DMS153 treated with DMSO at 0.1 percent for 48 hours (cell line): Measurements from ENCODE around the gene SPECC1L.

Source experiments
- DNase-seq: peaks from one replicate; lab custom pipeline; 2025; ENCODE audit not compliant: unreplicated experiment; lab: John Stamatoyannopoulos, UW

SPECC1L gene

DNA sequence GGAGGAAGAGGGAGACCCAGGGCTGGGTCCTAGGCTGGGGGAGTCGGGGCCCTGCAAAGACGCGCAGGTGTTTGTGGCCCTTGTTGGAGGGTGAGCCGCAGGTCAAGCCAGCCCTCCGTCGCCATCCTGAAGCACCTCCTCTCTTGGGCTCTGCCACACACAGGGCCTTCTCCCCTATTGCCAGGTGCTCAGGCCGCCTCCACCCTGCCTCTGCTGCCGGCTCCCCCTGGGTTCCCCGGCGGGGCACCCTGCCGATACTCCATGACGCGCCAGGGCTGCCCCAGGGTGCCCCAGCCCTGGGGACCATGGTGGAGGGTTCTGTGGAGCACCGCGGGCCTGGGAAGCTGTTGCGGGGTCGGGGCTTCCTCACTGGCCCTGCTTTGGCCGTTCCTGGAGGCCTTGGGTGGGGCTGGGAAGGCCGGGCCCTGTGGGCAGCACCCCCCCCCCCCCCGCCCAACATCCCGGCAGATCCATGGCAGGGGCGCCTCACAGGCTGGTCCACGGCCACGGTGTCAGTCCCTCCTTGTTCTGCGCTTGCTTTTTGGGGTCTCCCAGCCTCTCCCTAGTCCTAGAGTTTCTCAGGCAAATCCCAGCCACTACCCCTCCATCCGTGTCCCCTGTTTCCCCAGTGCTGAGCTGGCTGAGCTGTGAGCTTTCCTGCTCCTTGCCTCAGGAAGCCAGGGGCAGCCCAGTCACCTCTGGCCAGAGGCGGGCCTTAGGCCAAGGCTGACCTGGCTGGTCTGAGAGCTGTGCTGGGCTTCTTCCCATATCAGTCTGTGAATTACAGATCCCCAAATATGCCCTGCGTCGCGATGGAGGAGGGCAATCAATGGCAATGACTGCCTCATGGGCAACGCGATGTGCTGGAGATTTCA is 154.5 kb downstream of the SPECC1L start:
- DNase-seq = no peak

DNA sequence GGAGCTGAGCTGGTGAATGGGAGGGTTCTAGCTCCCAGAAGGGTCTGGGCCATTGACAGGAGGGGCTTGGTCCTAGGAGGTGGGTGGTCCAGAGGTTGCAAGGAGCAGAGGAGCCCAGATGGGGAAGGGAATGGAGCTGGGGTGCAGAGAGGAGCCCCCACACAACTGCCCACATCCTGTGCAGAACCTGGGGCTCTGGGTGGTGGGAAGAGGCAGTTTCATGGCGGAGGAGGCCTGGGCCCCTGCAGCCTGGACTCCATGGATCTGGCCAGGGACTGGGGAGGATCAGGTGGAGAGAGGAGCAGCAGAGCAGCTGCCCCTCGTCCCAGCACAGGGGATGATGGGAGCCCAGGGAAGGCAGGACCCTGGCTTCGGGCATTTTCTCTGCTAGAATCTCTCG is 155.8 kb downstream of the SPECC1L start:
- no peak for DNase-seq

DNA sequence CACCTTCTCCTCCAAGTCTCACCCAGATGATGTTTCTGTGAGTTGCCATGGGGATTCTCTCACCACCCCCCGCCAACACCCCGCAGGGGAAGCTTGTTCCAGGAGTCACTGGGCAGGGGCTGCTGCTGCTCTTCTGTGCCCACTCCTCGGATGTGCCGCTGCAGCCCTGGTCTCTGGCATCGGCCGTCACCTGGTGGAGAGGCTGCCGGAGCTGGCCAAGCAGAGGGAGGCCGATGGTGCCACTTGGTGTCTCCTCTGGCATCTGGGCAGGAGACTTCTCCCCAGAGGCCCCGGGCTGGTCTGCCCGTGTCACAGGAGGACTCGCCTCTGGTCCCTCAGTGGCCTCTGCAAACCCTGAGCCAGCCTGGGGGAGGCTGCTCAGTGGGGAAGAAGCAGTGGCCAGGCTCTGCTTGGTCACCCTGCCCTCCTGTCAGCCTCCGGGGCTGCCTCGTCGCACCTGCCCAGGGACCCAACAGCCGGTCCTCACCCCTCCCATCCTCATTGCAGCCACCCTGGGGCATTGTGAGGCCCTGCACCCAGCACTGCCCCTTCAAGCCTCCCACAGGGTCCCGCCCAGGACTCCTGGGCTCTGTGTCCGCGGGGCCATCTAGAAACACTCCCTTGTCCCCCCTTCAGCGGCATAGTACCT is 156.3 kb downstream of the SPECC1L start:
- DNase-seq = no peak

DNA sequence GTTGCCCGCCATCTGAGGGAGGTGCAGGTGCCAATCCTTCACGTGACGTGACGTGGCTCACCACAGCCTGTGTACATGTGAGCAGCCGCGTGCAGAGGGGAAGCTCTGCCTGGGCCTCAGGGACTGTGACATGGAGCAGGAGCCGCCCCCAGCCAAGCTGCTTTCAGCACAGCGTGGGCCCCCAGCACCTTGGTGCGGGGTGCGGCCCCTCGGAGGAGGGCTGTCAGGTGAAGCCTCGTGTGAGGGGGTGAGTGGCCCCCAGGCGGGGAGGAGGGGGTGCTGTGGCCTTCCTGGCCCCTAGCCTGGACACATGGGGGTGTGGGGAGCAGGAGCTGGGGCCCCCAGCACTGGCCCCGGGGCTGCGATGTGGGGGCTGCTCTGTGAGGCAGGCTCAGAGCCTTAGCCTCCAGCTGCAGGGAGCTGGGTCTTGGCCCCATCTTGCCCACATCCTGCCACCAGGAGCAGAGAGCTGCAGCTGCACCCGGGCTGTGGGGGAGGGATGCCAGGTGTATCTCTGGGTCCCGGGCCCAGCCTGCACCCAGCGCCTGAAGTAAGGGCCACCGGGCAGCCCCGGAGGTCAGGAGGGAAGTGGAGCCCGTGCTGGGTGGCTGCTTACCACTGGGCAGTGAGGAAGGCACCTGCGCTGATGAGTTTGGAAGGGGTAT is 157.0 kb downstream of the SPECC1L start, which contains the start of gene ADORA2A:
TSS of gene ADORA2A (plus strand) at position 100 of the 665 bp plus-strand sequence. CDS start 5,806 bp downstream, outside the sequence.
- DNase-seq = no peak

DNA sequence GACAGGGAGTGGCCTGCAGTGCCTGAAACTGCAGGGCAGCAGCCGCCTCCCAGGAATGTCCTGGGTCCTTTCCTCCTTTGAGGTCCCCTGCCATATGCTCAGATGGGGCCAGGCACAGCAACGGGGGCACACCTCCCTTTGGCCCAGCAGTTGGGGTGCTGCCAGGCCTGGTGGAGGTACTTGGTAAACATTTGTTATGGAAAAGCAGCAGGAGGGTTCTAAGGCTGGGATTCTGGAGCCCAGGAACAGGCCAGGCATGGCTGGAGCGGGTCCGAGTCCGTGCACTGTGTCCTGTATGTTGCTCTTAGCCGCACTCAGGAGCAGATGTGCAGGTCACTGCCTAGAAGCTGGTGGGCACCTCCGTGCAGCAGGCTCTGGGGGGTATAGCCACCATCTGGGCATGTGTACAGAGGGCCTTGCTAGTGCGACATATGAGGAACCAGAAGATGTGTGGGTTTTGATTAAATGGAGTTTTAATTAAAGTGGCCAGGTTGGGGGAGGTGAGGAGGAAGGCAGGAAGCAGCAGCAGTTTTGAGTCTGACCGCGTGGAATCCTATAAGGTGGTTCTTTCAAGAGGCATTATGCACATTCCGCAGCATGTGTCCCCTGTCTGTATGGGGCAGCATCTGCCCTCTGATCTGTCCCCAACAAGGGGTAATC is 158.2 kb downstream of the SPECC1L start:
- DNase-seq = no peak

DNA sequence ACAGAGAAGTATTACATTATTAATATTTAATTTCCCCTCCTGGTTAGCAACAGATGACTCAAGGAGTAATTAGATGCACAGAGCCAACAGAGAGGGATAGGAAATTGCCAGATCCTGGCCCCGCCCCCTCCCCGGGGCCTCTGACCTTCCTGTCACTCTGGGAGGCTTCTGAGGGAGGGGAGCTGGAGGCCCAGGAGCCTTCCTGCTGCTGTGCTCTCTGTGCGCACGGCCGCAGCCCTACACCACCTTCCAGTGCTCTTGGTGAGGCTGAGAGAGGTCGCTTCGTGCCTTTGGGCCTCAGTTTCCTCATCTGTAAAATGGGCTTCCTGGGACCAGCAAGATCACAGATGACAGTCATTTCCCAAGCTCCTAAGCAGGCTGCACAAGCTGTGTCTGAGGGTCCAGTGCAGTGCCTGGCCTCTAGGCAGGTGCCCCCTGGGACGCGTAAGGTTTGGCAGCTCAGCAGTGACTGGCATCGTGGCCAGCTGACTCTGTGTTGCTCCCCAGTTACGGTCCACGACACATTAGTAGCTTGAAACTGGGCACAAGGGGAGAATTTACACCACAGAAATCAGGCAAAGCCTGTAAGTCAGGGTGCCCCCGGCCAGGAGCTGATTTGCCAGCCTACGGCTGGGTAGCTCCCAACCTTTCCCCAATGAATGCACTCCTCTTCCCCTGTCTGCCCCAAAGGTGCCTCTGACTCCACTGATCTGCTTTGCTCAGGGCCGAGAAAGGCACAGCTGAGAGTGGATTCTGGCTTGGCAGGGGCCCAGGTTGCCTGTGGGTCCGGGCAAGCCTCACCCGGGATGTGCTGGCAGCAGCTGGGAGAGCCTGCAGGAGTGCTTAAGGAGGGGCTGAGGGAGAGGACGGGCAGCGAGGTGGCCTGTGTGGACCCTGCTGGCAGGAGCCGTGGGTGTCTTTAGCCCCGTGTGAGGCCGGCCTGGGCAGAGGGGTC is 159.1 kb downstream of the SPECC1L start:
- DNase-seq = no peak

DNA sequence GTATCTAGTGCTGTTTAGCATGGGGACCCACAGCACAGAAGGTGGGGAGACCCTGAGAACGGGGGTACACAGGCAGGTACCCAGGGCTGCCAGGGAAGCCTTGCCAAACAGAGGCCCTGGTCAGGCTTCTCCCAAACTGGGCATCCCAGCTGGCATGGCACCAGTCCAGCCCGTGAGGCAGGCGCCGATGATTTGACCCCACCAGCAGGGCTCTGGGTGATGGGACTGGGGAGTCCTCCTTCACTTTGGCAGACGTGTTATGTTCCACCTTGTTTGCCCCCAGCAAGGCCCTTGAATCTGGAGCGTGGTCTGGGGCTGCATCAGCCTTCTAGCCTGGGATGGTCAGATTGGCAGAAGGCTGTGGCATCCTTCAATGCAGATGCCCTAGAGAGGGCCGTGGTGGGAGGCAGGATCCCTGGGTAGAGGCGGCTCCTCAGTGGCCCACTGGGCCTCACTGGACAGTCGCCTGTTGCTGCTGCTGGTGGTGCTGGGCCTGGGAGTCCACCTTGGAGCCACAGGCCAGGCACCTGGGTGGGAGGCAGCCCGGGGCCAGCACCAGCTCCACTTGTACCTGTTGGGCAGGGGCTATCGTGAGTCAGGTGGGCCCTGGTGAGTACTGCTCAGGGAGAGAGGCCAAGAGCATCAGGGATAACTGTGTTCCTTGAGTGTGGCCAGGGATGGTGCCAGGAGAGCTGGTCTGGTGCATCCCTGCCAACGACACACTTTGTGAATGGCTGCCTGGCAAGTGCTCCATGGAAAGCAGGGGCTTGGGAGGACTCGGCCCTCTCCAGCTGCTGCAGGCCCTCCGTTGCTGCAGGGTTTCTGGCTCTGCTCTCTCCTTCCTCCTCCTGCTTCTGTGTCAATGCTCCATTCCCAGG is 160.0 kb downstream of the SPECC1L start:
- DNase-seq = no peak

DNA sequence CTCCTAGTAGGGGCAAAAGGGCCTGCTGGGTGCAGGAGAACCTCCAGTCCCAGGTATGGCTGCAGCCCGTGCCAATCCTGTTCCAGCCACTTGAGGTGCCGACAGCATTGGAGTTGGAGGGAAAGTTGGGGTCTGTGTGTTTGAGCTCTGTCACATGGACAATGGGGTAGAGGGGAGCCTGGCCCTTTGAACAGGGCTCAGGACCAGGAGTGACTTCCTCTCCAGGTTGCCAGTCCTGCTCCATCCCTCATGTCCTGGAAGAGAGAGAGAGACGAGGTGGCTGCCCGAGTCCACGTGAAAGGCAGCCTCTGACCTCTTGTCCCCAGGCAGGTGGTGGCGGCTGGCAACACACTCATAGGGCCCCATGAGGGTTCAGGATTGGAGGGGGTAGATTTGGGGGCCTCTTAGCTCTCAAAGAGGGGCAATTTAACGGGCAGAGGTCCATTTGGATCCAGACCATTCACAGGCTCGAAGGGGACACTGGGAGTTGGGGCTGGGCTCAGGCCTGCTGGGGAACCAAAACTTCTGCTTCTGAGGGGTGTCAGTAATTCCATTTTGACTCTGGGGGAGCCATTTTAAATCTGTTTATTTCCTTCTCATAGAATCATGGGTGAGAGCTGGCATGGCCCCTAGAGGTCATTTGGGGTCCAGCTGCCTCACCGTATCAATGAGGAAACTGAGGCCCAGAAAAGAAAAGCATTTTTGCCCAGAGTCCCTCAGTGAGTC is 160.8 kb downstream of the SPECC1L start:
- no peak for DNase-seq

DNA sequence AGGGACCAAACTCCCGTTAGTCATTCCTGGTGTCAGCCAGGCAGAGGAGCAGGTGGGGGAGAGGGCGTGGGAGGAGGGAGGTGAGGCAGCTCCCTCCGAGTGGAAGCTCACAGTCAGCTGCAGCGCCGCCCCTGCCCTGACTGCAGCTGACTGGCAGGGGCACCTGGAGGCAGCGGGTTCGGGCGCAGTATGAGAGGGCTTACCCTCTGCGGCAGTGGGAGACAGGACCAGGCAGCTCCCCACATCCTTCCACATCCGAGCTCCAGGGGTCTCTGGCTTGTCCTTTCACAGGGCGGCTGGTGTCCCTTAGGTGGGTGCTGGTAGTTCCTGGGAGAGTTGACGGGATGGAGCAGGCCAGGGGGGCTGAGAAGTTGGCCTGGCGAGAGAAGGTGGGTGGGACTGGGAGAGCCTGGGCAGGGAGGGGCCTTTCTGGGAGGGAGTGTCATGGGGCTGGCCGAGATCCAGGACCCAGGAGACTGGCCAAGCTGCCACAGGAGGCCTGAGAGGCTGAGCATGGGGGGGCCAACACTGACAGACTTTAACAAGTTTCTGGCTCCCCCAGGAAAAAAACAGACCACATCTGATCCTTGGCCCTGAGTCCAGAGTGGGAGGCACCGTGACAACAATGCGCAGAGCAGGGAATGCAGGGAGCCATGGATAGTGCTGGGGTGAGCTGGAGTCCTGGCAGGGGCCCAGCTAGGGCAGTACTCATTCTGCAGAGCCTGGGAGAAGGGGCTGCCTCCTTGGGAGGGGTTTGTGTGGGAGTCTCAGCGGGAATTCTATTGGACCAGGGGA is 161.6 kb downstream of the SPECC1L start:
- DNase-seq = no peak

DNA sequence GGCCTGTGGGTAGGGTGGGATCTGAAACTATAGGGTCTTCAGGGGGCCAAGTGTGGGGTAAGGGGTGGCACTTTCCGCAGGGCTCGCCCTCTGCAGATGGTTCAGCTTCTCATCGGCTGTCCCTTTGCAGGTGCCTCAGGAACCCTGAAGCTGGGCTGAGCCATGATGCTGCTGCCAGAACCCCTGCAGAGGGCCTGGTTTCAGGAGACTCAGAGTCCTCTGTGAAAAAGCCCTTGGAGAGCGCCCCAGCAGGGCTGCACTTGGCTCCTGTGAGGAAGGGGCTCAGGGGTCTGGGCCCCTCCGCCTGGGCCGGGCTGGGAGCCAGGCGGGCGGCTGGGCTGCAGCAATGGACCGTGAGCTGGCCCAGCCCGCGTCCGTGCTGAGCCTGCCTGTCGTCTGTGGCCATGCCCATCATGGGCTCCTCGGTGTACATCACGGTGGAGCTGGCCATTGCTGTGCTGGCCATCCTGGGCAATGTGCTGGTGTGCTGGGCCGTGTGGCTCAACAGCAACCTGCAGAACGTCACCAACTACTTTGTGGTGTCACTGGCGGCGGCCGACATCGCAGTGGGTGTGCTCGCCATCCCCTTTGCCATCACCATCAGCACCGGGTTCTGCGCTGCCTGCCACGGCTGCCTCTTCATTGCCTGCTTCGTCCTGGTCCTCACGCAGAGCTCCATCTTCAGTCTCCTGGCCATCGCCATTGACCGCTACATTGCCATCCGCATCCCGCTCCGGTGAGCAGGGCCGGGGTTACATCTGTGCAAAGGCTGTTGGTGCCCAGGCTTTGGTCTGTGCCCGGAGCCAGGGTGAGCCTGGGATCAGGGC is 162.6 kb downstream of the SPECC1L start:
- no peak for DNase-seq

DNA sequence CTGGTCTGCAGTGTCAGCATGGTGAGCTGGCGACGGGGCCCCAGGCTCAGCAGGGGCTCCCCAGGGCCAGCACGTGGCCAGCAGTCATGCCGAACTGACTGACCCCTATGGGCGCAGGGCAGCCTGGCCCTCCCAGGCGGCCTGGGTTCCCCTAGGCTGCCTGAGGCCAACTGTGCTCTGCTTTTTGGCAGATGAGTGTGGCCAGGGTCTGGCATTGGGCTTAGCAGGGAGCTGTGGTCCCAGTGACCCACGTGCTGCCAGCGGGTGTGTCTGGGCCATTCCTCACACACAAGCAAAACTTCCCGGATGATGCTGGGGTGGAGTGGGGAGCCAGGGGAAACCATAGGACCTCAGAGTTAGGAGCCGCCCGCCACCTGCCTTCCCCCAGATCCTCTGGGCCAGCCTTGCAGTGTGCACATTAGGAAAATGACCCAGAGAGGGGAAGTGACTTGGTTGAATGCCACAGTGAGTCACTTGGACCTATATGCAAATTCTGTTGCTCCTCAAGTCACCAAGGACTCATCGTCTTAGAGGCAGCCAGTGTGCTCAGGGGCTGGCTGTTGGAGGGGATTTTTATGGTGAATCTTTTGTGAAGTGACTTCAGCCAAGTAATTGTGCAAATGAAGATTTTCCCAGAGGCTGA is 163.3 kb downstream of the SPECC1L start:
- DNase-seq = no peak

DNA sequence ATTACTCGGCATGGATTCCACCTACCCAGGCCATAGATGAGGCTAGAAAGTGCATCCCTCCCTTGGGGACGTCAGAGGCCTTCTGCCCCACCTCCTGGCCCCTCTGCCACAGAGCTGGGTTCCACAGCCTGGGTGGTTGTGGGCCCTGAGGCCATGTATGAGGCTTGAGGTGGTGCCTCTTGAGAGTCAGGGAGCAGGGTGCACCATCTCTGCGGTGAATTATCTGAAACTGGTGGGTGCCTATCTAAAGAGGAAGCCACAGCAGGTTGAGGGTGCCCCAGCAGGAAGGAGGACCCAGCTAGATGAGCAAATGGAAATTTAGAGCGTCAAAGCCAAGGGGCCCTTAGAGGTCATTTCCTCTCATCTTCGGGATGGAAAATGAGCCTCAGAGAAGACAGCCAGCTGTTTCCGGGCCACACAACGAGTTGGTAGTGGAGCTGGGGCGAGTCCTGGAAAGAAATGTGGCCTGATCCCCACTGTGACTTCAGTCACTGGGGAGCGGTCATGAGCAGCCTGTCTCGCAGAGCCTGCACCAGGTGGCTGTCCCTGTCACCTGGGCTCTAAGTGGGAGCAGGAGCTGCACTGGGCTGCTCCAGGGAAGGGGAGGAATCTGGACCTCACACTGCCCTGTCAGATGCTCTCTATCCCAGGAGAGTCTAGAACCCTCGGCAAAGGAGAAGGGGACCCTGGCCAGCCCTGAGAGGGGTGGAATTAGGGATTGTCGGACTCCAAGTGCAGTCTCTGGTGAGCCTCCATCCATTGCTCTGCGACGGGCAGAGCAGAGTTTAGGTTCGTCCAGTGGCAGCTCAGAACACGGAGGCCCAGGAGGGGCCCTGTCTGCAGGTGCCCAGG is 164.1 kb downstream of the SPECC1L start:
- no peak for DNase-seq

DNA sequence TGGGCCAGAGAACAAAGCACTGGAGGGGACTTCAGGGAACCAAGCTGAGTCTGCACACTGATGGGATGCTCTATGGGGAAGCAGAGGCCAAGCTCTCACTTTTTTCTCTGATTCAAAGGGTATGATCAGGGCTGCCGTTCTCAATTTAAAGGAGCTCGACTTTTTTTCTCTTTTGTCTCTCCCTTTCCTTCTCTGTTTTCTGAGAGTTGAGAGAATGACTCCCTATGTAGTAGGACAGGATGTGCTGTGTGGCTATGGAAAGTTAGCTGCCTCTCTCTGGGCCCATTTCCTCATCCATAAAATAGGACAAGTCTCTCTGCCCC is 164.7 kb downstream of the SPECC1L start:
- DNase-seq = no peak

DNA sequence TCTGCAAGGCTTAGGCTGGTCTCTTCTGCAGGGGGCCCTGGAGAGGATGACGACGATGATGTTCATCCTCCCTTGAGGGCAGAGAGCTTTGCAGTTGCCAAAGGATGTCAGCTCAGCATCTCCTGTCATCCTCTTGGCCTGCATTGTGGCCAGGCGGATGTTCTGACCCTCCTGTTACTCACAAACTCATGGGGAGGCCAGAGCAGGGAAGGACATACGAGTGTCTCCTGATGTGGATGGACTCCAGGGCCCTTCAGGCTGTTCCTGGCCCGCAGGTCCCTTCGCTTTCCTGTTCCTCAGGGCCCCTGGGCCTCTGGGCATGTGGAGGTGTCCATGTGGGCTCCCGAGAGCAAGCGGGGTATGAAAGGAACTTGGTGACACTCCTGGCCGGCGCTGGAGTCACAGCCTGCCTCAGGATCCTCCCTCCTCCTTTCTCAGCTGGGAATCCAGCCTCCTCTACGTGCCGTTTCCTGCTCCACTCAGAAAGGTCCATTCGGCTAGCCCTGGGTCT is 165.3 kb downstream of the SPECC1L start:
- no peak for DNase-seq

DNA sequence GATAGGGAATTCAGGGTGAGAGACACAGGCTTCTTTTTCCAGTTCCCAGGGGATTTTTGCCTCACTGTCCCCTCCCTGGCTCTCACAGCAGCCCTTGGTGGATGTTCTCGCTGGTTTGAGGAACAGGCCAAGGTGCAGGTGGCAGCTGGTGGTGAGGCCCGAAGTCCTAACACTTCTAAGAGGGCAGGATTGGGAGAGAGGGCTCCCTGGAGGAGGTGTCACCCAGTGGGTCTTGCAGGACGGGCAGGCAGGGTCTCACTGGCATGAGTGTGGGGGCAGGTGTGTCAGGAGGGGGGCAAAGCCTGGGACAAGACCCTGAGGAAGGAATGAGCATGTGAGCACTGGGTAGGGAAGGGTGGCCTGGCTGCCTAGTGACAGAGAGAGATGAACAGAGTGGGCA is 165.9 kb downstream of the SPECC1L start:
- DNase-seq = no peak
